ENCODE measurements around the gene PGD.

DNA sequence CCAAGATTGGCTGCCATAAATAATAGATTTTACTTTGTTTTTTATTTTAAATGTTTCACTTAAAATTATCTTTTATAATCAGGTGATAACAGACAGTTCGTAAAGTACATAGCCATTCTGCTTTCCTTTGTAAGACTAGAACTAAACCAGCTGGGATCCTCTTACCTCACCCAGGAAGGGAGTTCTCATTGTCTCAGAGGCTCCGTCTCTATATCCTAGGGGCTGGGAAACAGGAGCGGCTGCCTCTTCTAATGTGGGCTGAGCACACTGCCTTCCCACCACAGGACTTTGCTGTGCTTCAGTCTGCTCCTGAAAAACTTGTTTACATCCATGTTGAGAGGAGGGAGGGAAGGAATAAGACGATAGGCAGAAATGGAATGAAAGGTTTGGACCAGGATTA is 45.6 kb upstream of the PGD start:
- TF ChIP-seq, protein P1, sequence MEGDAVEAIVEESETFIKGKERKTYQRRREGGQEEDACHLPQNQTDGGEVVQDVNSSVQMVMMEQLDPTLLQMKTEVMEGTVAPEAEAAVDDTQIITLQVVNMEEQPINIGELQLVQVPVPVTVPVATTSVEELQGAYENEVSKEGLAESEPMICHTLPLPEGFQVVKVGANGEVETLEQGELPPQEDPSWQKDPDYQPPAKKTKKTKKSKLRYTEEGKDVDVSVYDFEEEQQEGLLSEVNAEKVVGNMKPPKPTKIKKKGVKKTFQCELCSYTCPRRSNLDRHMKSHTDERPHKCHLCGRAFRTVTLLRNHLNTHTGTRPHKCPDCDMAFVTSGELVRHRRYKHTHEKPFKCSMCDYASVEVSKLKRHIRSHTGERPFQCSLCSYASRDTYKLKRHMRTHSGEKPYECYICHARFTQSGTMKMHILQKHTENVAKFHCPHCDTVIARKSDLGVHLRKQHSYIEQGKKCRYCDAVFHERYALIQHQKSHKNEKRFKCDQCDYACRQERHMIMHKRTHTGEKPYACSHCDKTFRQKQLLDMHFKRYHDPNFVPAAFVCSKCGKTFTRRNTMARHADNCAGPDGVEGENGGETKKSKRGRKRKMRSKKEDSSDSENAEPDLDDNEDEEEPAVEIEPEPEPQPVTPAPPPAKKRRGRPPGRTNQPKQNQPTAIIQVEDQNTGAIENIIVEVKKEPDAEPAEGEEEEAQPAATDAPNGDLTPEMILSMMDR (IDR thresholded peaks at IDR 0.05): no peak
- TF ChIP-seq POLR2A (IDR thresholded peaks at IDR 0.05): no peak

All from thyroid gland (tissue), 4 donors.